MM.1S (cell line): ENCODE data around the gene SLC6A12.

Experiments used
- EZH2 ChIP-seq: fragments of 300-600 bp; sonication (generic); optimal IDR thresholded peaks from 2 replicates; pipeline ENCODE3; 2017; ENCODE audit warnings: low read depth, mild to moderate bottlenecking, antibody characterized with exemption, low read length, mixed read lengths
- EZH2phosphoT487 ChIP-seq: fragments of 300-600 bp; sonication (generic); IDR thresholded peaks from 2 replicates; pipeline ENCODE4 v1.6.1; 2018; ENCODE audit warnings: antibody characterized with exemption, low read length
- TF ChIP-seq, protein P1 (sequence below): fragments of 300-600 bp; sonication (generic); IDR thresholded peaks from 2 replicates; pipeline ENCODE4 v1.5.1; 2016; ENCODE audit warnings: antibody characterized with exemption, low read length, mixed read lengths

DNA sequence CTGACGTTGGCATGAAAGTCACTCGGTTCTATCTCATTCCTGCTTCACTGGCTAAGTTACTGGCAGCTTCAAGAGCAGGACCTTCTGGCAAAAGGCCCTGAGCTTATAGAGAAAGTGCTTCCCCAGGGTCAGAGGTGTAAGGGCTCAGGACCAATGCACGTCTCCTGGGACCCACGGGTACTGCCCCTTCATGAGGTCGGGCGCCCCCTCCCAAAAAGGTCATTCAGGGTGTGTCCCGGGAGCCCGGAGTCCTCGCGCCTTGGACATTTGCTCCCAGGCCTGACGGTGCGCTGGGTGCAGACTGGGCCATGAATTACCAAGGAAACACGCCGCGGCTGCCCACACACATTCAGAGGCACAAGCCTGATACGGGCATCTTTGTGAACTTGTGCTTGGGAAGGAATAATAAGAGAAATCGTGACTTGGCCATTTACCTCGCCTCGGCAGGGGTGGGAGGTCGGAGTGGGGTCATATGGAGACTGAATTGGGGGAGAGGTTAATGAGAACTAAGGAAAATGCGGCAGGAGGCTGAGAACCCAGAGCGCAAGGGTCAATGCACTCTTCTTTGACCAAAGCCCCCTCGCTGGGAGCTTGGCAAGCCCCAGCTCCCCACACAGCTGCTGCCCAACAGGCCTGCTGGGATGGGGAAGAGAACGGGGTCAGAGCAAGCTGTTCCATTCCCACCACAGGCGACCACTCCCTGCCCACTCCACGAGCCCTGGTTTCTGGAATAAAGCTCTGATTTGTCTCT, 15.7 kb upstream of the SLC6A12 start:
- TF ChIP-seq, protein P1, sequence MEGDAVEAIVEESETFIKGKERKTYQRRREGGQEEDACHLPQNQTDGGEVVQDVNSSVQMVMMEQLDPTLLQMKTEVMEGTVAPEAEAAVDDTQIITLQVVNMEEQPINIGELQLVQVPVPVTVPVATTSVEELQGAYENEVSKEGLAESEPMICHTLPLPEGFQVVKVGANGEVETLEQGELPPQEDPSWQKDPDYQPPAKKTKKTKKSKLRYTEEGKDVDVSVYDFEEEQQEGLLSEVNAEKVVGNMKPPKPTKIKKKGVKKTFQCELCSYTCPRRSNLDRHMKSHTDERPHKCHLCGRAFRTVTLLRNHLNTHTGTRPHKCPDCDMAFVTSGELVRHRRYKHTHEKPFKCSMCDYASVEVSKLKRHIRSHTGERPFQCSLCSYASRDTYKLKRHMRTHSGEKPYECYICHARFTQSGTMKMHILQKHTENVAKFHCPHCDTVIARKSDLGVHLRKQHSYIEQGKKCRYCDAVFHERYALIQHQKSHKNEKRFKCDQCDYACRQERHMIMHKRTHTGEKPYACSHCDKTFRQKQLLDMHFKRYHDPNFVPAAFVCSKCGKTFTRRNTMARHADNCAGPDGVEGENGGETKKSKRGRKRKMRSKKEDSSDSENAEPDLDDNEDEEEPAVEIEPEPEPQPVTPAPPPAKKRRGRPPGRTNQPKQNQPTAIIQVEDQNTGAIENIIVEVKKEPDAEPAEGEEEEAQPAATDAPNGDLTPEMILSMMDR = no peak
- TF ChIP-seq EZH2 (no peak), EZH2phosphoT487 (no peak)
